ENCODE data around the gene LRMDA. TPM values are rescaled to one million over a fixed set of nuclear protein-coding genes. Genes with fewer than 3 reads are reported as not detected.

LRMDA gene
- total and polyA plus RNA-seq, 2 of the 13 experiments (the other 11 are each of a cell fraction or from before 2014, with no cell fraction given), result 13.4 to 22.0 TPM

DNA sequence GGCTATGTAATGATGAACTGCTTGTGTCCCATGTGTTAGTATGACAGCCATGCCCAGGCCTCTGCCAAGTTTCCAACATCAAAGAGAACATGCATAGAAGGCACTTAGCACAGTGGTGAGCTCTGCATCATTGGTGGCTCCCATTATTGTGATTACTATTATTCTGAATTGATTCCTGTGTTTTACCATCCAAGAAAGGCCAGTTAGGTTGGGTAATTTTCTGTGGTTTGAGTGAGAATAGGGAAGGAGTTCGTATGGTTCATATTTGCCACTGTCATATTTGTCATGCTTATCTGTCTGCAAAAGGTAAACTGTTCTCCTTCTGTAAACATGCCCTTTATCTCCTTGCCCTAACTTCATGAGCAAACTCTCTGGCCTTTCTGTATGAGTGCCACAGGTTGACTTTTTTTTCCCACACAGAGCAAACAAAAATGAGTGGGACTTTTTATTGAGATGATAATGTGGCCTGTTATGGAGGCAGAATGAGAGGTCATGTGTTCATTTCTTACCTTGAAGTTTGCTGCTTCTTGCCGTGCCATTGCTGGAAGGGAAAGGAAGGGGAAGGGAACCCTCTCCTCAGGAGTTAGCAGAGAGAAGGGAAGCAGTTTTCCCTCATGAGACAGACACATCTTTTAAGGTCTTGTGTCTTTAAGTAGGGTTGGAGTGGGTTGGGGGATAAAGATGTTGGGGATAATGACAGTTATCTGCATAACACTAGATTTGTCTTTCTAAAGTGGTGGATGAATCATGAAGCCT is 301.9 kb downstream of the LRMDA start (continued):
- TF ChIP-seq NFE2L1 (CRISPR knock-in tag; IDR thresholded peaks at IDR 0.05; ENCODE audit: borderline replicate concordance), result no peak
- TF ChIP-seq ZNF646 (CRISPR knock-in tag; IDR thresholded peaks at IDR 0.05), result no peak
- TF ChIP-seq HOXA5 (CRISPR knock-in tag; IDR thresholded peaks at IDR 0.05), result peak; percentile 99
- TF ChIP-seq GTF2F1 (IDR thresholded peaks at IDR 0.05; ENCODE audit: low read length), result no peak
- no peak for TF ChIP-seq ZNF782 (CRISPR knock-in tag; IDR thresholded peaks at IDR 0.05; ENCODE audit: borderline replicate concordance)
- no peak for TF ChIP-seq SMAD9 (CRISPR knock-in tag; IDR thresholded peaks at IDR 0.05)
- no peak for TF ChIP-seq ZNF468 (CRISPR knock-in tag; IDR thresholded peaks at IDR 0.05)
- no peak for TF ChIP-seq AGO1 (IDR thresholded peaks at IDR 0.05; ENCODE audit: low read depth, low read length, poor library complexity, severe bottlenecking)
- TF ChIP-seq BRD4 (CRISPR knock-in tag; IDR thresholded peaks at IDR 0.05), result peak; percentile 82; the same call in 1 of the 2 replicates
- TF ChIP-seq ZFP36L1 (CRISPR knock-in tag; IDR thresholded peaks at IDR 0.05), result peak; percentile 69; the same call in 1 of the 2 replicates
- peak; percentile 86 for TF ChIP-seq MIER2 (CRISPR knock-in tag; IDR thresholded peaks at IDR 0.05)
- peak; percentile 97 for TF ChIP-seq ZMYM3 (CRISPR knock-in tag; IDR thresholded peaks at IDR 0.05)
- TF ChIP-seq ZNF660 (CRISPR knock-in tag; IDR thresholded peaks at IDR 0.05; ENCODE audit: borderline replicate concordance, low read depth), result no peak
- TF ChIP-seq ZXDC (CRISPR knock-in tag; IDR thresholded peaks at IDR 0.05), result no peak
- TF ChIP-seq KLF6 (CRISPR knock-in tag; IDR thresholded peaks at IDR 0.05), result peak; percentile 57; the same call in 1 of the 2 replicates
- TF ChIP-seq KDM5A (IDR thresholded peaks at IDR 0.05; ENCODE audit: borderline replicate concordance, low read length), result no peak
- TF ChIP-seq MXD1 (CRISPR knock-in tag; IDR thresholded peaks at IDR 0.05), result no peak
- TF ChIP-seq ZNF34 (CRISPR knock-in tag; IDR thresholded peaks at IDR 0.05; ENCODE audit: borderline replicate concordance), result peak; percentile 38; the same call in 1 of the 2 replicates
- peak; percentile 56; the same call in 1 of the 2 replicates for TF ChIP-seq BRCA1 (CRISPR knock-in tag; IDR thresholded peaks at IDR 0.05)

Measured in HepG2 (cell line).